Panc1 (cell line): ENCODE data around the gene TMCC1.

Source experiments
- CTCF ChIP-seq: fragments of 450-650 bp; IDR thresholded peaks from 2 replicates; pipeline ENCODE4 v1.5.1; 2017; ENCODE audit warnings: mild to moderate bottlenecking
- POLR2AphosphoS5 ChIP-seq: IDR thresholded peaks from 2 replicates; pipeline ENCODE4 v1.6.1; 2012; ENCODE audit warnings: mild to moderate bottlenecking, low read depth, low read length, moderate library complexity
- REST ChIP-seq, 2 experiments: IDR thresholded peaks; 2 replicates each; pipeline ENCODE4 v1.6.1; 2011 to 2012; ENCODE audit warnings: low read depth in 2 of 2, control low read depth in 1 of 2, low read length in 1 of 2, mild to moderate bottlenecking in 1 of 2, moderate library complexity in 1 of 2; ENCODE audit not compliant: insufficient read depth in 1 of 2
- SIN3A ChIP-seq: IDR thresholded peaks from 2 replicates; pipeline ENCODE4 v1.6.1; 2012; ENCODE audit warnings: low read depth, mild to moderate bottlenecking, low read length, moderate library complexity, borderline replicate concordance; ENCODE audit not compliant: insufficient read depth
- TCF7L2 ChIP-seq: IDR thresholded peaks from 2 replicates; pipeline ENCODE4 v1.6.1; 2011; ENCODE audit warnings: mild to moderate bottlenecking, low read depth, low read length, inconsistent platforms

- TF ChIP-seq CTCF (no peak), SIN3A (no peak), POLR2AphosphoS5 (no peak), REST (IDR thresholded peaks at IDR 0.05; ENCODE audit: insufficient read depth in 1 of 2, low read depth in 2 of 2, low read length in 1 of 2) (no peak), TCF7L2 (no peak)
Observed at GRCh38 chr3:129865806-129866205, 27.7 kb downstream of the TMCC1 start.
